Amygdala (tissue), 56 donors: ENCODE results near the gene ULK1.
"Not testable (repeated sequence)": the region's sequence is repeated elsewhere in the genome, so short reads cannot be mapped to it uniquely, and the experiment has no call there.

ENCODE experiments used
- DNase-seq, 56 donors: peaks; one replicate each; lab custom pipeline; 2025; lab: John Stamatoyannopoulos, UW

ULK1 gene

DNA sequence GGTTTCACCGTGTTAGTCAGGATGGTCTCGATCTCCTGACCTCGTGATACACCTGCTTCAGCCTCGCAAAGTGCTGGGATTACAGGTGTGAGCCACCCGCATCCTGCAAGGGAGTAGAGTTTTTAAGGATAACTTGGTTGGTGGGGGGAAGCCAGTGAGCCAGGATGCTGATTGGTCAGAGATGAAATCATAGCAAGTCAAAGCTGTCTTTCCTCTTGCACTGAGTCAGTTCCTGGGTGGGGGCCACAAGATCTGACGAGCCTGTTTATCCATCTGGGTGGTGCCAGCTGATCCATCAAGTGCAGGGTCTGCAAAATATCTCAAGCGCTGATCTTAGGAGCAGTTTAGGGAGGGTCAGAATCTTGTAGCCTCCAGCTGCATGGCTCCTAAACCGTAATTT is 9.3 kb upstream of the ULK1 start:
- not testable (repeated sequence) for DNase-seq

DNA sequence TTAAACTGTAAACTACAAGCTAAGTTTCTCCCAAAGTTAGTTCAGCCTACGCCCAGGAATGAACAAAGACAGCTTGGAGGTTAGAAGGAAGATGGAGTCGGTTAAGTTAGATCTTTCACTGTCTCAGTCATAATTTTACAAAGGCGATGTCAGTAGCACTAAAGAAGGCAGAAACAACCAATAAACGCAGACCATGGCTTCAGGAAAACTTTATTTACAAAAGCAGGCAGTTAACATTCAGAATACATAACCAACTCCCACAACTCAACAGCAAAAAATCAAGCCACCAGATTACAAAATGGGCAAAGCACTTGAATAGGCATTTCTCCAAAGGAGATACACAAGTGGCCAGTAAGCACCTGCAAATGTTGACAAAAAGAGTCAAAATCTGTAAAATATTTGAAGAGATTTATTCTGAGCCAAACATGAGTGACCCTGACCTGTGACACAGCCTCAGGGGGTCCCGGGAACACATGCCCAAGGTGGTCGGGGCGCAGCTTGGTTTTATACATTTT is 8.8 kb upstream of the ULK1 start:
- no peak for DNase-seq

DNA sequence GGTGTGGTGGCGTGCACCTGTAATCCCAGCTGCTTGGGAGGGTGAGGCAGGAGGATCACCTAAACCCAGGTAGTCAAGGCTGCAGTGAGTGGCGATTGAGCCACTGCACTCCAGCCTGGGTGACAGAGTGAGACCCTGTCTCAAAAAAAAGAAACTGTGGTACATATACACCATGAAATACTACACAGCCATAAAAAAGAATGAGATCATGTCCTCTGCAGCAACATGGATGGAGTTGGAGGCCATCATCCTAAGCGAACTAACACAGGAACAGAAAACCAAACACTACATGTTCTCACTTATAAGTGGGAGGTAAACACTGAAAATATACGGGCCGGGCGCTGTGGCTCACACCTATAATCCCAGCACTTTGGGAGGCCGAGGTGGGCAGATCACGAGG is 2.7 kb upstream of the ULK1 start:
- DNase-seq = not testable (repeated sequence)

DNA sequence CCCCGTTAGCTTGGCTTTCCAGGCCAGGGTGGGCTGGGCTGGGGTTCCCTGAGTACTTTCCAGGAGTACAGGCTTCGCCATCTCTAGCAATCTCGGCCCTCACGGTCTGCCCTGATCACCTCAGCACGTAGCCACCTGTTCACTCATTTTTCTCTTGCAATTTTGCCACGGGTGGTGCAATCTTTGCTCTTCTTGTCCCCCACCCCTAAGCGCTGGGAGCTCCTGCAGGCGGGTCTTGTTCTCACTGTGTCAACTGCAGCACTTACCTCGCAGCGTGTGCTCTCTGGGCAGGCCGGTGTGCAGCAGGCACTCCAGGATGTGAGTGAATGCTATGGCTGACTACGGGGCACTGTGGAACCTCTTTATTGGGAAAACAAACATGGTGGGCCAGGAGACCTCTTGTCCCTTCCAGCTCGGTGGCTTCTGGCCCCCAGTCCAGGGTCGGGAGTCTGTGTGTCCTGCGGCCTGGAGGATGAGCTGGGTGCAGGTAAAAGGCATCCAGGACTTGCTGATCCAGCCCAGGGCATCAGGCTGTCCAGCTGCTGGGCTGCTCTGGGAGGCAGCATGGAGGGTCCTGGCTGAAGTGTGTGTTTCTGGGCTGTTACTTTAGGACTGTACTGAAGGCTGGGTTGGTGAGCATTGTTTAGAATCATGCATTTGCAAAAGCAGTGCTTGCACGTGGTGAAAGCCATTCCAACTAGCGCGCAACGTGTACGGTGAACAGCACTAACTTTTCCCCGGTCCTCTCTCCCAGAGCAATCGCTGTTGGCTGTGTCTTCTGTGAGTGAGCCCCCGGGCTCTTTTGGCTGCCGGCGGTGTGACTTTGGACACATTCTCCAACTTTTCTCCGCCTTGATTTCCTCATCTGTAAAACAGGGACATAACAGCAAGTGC is 1.5 kb upstream of the ULK1 start:
- DNase-seq = no peak

DNA sequence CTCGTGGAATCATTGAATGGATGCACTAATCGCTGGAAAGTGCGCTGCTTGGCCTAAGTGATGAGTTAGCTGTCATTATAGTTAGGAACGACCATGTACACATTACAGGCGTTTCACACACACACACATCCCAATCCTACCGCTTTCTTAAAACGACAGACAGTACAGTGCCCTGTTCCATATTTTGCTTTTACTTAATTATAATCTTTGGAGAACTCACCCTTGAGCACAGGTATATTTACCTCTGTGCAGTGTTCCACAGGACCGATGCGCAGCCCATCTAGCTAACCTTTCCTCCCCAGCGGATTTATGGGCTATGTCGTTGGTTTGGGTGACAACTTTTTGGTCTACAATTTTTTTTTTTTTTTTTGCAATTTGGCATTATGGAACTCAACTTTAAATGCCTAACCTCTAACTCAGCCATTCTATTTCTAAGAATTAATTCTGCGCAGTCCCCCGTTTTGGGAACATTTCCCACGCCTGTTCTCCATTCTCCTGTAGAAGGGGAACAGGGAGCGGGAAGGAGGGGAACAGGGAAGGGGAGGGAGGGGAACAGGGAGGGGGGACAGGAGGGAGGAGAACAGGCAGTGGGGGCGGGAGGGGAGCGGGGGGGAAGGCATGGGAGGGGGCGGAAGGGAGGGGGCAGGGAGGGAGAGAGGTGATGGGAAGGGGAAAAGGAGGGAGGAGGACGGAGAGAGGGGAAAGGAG is 663 bp upstream of the ULK1 start:
- DNase-seq = peak in 1 of 56 donors; percentile 39

DNA sequence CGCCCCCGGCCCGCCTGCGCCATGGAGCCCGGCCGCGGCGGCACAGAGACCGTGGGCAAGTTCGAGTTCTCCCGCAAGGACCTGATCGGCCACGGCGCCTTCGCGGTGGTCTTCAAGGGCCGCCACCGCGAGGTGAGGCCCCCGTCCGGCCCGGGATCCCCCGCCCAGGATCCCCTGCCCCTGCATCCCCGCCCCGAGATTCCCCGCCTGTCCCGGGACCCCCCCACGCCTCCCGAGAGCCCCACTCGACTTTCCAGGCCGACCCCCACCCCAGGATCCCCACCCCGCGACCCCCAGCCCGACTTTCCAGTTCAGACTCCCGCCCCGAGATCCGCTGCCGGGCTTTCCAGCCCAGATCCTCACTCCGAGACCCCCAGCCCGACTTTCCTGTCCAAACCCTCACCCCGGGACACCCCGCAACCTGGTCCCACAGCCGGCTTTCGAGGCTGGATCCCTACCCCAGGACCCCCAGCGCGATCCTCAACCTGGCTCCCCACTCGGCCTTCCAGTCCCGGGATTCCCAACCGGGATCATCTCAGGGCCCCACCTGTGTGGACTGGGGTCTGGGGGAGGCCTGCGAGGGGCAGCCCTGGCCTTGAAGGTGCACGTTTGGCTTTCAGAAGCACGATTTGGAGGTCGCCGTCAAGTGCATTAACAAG is 688 bp downstream of the ULK1 start:
- peak in 4 of 56 donors; percentile 11 to 42 (median 24) for DNase-seq

DNA sequence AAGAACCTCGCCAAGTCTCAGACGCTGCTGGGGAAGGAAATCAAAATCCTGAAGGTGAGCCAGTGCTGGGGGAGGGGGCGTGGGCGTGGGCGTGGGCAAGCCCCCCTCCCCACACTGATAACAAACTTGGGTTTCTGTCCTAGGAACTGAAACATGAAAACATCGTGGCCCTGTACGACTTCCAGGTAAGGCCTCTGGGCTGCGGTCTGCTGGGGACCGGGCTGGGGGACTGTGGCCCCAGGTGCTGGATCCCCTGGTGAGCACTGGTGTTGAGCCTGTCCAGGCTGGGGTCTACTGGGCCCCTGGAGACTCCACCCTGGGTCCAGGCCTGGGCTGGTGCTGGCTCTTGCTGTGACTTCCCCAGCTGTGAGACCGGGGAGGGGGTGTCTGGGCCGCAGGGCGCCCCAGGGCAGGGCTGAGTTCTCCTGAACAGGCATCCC is 1.2 kb downstream of the ULK1 start:
- no peak for DNase-seq

DNA sequence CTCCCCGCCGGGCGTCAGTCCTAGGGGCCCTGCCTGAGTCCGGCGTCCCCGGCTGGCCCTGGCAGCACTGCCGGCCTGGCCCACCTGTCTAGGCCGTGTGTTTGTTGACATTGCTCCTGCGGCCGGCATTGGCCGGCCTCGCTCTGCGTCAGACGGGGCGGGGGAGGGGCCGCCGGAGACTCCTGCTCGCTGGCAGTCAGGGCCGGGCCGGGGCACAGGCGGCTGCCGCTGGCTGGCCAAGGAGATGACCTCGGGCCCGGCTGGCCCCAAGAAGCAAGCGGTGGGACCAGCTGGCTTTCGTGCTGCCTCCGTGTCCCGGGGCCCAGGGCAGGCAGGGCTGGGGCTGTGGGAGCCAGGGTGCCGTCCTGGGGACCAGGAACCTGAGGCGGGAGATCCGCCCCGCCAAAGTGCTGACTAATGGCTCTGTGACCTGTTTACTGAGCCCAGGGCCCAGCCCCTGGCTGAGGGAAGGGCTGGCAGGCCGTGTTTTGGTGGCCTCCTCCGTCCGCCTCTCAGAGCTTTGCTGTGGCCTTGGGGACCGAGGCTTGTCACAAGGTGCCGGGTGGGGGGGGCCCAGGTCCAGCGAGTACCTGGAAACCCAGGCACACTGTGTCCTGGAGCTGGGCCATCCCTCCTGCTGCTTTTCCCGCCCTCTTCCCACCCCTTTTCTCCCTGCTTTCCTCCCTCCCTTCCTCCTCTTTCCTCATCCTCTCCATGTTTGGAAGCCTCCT is 1.8 kb downstream of the ULK1 start:
- DNase-seq = peak in 54 of 56 donors; percentile 27 to 88 (median 70)

DNA sequence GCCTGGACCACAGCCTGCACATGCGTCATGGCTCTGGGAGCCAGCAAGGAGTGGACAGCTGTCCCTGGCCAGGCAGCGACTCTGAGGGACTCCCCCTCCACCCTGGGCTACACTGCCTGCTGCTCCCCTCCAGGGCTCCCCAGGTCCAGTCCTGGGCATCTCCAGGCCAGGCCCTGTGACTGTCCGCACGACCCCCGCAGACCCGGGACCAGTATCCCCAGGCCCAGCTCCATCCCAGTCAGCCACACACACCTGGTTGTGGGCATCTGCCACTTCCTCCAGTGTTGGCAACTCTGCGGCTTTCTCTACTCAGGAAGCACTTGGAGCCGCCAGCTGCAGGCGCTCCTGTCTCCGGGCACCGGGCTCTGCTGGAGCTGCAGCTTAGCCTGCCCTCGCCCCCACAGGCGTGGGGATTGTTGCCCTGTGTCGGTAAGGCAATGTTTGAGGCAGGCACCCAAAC is 2.4 kb downstream of the ULK1 start:
- DNase-seq = peak in 18 of 56 donors; percentile 15 to 89 (median 75)

DNA sequence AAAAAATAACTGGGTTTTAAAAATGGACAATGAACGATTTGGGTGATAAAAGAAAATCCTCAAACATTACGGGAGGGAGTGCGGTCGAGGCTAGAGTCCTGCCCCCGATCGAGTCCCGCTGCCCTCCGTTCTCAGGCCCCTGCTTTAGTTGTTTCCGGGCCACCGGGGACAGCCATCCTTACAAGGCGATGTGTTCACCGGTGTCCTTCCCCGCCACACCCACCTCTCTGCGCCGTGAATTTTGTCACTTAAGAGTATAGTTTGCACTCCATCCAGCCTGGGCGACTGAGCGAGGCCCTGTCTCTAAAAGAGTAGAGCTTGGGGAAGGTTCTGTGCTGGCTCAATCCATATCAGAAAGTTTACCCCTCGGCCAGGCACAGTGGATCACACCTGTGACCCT is 2.9 kb downstream of the ULK1 start:
- no peak for DNase-seq

DNA sequence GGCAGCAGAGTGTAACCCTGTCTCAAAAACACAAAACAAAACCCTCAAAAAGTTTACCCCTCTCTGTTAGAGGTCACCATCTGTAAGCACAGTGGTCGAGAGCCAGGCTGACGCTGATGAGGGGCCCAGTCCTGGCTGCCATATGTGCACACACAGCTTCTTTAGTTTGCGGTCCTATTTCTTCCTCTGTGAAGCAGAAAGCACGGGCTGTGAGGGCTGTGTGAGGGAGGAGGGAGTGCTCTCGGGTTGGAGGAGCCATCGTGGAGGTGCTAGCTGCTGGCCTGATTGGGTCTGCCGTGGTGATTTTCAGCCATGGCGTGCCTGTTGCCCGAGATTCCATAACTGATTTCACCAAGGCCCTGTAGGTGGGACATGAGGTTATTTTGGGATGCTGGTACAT is 3.5 kb downstream of the ULK1 start:
- no peak for DNase-seq

DNA sequence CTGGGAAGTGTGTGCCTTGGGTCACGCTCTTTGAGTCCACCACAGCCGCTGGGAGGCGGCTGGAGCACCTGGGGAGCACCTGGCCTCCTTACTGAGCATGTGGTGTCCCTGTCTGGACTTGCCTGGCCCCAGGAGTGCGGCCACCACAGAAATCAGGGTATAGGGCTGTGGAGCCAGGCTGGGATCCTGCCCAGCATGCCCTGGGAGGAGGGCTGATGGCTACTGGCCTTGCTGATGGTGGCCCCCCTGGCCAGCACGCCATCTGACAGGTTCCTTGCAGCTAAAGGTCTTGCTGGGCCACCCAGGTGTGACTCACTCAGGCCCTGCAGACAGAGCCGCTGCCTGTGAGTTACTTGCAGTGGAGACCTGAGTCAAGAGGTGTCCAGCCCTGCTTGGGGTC is 6.0 kb downstream of the ULK1 start:
- no peak for DNase-seq

DNA sequence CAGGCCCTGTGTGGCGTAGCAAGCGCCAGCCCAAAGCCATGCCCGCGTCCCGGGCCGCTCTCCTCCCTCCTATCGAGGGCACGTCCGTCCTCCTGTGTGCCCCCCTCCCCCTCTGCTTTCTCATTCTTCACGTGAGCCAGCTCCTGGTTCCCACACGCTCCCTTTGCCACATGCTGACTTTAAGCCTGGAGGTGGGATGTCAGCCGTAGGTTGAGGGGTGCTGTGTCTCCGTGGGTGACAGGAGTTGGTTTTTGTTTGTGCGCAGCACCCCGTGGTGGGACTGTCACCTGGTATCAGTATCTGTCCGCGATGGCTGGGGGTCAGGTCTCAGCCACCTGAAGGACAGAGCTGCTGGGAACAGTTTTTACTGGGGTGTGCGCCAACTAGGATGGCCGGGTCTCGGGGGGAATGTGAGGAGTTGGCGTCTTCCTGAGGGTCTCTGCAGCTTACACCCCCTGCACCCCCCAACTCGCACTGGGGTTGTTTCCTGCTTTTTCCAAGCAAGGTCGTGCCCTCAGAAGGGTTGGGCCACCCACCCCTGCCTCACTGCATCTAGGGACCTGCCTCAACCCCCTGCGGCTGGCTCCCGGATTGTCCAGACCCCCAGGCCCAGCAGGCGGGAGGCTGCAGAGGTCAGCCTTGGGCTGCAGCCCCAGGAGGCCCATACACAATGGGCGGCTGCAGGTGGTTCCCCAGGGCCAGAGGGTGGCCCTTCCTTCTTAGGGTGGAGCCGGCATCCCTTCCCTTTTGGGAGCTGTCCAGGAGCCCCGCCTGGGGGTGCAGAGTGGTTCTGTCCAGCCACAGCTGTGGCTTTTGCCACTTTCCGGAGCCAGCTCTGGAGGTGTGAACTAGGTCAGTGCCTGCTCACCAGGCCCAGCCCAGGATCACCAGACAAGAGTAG is 7.3 kb downstream of the ULK1 start:
- no peak for DNase-seq

DNA sequence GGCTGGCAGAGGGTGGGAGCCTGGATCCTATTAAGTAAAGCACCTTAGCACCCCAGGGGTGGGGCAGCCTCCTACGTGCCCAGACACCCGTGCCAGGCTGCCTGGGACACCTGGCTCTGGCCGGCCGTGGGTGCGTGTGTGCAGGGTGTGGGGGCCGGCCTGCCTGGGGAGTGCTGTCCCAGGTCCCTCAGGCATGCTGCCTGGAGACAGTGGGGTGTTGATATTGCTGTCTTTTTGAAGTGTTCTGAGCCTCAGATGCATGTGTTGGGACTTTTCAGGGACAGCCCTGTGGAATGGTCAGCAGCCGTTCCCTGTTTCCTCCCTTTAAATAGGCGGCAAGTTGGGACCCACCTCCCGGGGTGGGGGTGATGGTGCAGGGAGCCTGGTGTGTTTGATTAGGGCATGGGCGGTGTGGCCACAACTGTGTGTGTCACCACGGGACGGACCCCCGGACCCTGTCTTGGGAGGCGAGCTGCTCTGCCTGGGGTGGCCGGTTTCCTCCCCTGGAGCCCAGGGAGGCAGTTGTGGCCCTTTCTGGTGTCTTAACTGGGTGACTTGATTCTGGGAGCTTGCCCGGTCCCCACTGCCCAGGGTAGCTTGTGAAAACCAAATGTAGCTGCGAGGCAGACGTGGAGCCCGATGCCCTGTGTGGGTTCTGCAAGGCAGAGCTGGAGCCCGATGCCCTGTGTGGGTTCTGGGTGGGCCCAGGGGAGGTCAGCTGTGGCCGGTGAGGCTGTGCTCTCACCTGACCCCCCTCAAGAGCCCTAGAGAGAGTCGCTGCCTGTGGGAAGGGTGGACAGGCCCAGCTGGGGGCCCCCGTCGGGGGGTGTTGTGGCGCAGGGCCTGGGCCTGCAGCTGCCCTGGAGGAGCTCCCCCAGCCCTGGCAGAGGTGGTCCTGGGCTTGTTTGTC is 8.2 kb downstream of the ULK1 start:
- DNase-seq = no peak

DNA sequence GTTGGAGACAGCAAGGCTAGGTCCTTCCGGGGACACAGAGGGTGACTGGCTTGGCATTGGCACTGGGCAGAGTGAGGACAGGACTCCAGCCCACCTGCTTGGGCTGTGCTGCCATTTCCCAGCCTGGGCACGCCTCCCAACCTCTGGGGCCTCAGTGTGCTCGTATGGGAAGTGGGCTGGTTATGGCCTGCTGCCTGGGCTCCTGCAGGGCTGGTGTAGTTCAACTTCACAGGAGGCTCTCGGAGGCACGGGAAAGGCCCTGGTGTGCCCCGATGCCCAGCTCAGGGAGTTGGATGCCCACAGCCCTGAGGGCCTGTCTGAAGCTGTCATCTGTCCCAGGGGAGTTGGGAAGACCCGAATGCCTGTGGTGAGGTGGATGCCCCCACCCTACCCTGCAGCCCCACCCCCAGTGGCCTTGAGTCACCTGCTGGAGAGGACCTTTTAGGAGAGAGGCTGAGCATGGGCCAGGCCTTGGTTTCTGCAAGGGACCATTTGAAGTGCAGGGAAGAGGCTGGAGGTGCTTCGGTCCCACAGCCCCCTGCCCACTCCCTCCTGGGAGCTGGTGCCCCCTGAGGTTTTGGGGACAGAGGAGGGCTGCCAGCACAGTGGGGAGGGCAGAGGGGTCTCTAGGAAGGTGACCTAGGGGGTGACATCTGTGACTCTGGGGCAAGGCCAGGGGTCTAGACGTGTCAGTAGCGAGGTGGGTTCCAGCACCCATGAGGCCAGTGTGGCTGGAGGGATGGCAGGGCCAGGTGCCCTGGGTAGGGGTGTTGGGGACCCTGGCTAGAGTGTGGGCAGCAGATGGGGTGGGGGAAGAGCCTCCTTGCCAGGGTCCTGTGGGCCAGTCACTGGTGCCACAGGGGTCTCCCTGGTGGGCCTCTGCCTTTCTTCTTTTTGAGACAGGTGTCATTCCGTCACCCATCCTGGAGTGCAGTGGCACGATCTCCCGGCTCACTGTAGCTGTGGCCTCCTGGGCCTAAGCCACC is 9.1 kb downstream of the ULK1 start:
- DNase-seq = no peak

DNA sequence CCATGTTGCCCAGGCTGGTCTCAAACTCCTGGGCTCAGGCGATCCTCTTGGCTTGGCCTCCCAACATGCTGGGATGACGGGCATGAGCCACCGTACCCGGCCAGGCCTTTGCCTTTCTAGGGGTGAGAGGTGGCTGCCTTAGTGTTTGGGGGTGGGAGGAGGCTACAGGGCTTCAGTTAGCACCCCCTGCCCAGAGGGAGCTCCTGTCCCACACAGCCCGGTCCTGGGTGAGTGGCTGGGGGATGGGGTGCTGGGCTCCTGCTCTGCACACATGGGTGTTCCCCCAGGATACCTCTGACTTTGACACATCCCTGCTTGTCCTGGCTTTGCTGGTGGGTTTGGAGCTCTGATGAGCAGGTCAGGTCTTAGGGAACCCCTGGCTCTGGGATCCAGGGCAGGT is 9.9 kb downstream of the ULK1 start:
- no peak for DNase-seq

DNA sequence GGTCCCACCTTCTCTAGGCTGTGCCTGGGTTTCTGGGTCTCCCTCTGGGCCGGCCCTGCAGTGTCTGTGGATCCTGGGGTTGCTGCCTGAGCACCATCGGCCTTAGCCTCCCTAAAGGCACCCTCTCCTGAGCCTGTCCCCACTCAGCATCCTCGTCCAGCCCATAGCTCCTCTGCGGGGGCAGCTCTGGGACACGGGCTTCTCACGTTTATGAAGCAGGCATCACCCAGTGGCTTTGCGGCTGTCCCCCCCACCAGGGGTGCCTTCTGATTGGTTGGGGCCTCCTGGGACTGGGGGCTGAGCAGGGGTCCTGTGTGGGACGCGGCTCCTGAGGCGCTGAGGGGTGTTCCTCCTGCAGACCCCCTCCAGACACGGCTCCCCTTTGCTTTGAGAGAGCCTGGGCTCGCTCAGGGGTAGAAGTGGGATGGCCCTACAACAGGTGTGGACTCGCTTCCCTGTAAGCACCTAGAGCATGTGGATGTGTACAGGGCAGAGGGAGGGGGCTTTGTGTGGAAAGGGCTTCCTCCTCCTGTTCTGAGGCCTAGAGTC is 10.7 kb downstream of the ULK1 start:
- no peak for DNase-seq
